ENCODE results near the gene NUDT8. TPM values are rescaled to one million over a fixed set of nuclear protein-coding genes. Genes with fewer than 3 reads are reported as not detected.

The NUDT8 gene
- 10 to 100 TPM in 2 of 4 donors, 1 to 10 TPM in 2; 6.2 to 23.7 (median 9.6) TPM for total RNA-seq

GRCh38 chr11:67629386-67630227 lies at the start of gene NUDT8:
TSS of gene NUDT8 (minus strand) at chr11:67629937. CDS start at chr11:67629911, 26 bp downstream.
- no peak for TF ChIP-seq CTCF (IDR thresholded peaks at IDR 0.05; ENCODE audit: low read depth)

GRCh38 chr11:67675058-67675747 lies 45.5 kb upstream of the NUDT8 start:
- TF ChIP-seq CTCF (IDR thresholded peaks at IDR 0.05; ENCODE audit: low read depth): no peak

- TF ChIP-seq CTCF (IDR thresholded peaks at IDR 0.05; ENCODE audit: low read depth): no peak
Observed at GRCh38 chr11:67674442-67674871, 44.7 kb upstream of the NUDT8 start, which contains the start of gene ALDH3B2. TSS of gene ALDH3B2 (minus strand) at chr11:67674623. CDS start at chr11:67666935, 7,688 bp downstream.

- TF ChIP-seq CTCF (IDR thresholded peaks at IDR 0.05; ENCODE audit: low read depth): no peak
Observed at GRCh38 chr11:67673902-67674301, 44.2 kb upstream of the NUDT8 start.

- no peak for TF ChIP-seq CTCF (IDR thresholded peaks at IDR 0.05; ENCODE audit: low read depth)
Observed at GRCh38 chr11:67673358-67673757, 43.6 kb upstream of the NUDT8 start.

- TF ChIP-seq CTCF (IDR thresholded peaks at IDR 0.05; ENCODE audit: low read depth): no peak
Observed at GRCh38 chr11:67671211-67671520, 41.4 kb upstream of the NUDT8 start.
